Measurements from ENCODE around the gene ESRRG.
A peak's percentile ranks its signal among the peaks of the same experiment; 100 is the strongest.
"Not testable (repeated sequence)": the region's sequence is repeated elsewhere in the genome, so short reads cannot be mapped to it uniquely, and the experiment has no call there.

Gene ESRRG

DNA sequence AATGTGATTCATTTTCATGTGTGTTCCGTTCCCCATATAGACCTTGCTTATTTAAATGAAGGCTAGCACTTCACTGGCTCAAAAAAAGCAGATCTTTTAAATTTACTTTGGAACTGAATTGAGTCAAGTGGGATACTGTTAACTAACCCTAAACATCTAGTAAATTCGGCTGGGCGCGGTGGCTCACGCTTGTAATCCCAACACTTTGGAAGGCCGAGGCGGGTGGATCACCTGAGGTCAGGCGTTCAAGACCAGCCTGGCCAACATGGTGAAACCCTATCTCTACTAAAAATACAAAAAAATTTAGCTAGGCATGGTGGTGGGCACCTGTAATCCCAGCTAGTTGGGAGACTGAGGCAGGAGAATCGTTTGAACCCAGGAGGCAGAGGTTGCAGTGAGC is 19.2 kb downstream of the ESRRG start:
- DNase-seq (ENCODE audit: low read depth, low spot score) = not testable (repeated sequence)

- no peak for DNase-seq (ENCODE audit: low read depth, low spot score)
These were observed 21.1 kb downstream of the ESRRG start for GRCh38 chr1:216702170-216702569.

DNA sequence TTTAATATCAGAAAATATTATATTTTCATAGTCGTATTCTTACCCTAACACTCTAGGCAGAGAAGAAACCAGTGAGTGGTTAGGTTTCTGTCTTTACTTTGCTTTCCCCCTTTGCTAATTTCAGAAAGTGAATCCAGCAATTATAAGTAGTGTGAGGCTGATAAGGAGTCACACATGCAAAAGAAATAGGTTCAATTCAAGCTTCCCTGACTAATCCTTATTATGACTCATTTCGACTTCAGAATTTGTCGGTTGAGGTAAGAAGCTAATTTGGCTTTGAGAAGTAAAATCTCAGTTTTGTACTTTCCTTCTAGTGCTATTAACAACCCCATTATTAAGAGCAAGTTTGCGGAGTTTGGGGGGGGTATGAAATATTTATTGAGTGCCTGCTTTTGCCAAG is 22.4 kb downstream of the ESRRG start:
- no peak for DNase-seq (ENCODE audit: low read depth, low spot score)

- no peak for DNase-seq (ENCODE audit: low read depth, low spot score)
These were observed 31.5 kb downstream of the ESRRG start for GRCh38 chr1:216691710-216692109.

DNA sequence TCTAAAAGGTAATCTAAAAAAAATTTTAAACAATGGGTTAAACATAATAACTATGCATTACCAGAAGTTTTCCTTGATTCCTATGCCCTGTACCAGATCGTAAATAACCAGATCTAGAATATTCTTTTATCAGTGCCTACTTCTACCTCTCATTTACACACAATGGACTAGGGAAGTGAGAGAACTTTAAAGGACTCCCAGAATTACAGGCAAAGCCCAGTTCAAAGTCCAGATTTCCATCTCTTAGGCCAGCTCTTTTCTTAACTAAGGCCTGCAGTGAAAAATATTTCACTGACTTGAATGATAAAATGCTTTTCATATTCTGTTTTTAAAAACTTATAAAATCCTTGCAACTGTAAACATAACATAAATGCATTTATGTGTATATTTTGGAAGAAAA is 32.6 kb downstream of the ESRRG start:
- DNase-seq (ENCODE audit: low read depth, low spot score) = no peak

DNA sequence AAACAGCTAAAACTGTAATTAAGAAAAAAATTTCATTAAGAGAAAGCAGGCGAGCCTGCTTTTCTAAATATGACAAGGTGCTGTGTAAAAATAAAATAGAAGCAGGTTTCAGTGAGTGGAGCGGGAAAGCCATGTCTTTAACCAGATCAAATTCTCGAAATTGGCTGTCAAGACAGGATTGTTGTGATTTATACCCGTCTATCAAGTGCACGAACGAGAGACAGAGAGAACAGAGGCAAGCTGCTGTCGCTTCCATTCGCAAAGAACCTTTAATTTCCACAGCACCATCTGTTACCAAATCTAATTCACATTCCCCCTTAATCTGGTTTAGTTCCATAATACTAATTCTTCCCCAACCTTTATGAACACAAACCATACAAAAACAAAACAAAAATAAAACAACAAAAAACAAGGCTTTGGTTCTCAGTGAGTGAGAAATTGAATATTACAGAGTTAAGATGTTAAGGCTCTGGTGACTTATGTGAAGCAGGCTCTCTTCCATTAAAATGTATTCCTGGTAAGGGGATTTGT is 35.0 kb downstream of the ESRRG start:
- no peak for DNase-seq (ENCODE audit: low read depth, low spot score)

- peak; percentile 50 for DNase-seq (ENCODE audit: low read depth, low spot score)
These were observed 36.1 kb downstream of the ESRRG start for GRCh38 chr1:216686860-216687766.

- DNase-seq (ENCODE audit: low read depth, low spot score) = no peak
These were observed 40.5 kb downstream of the ESRRG start for GRCh38 chr1:216682752-216683151.

- no peak for DNase-seq (ENCODE audit: low read depth, low spot score)
These were observed 44.1 kb downstream of the ESRRG start for GRCh38 chr1:216679108-216679507.

GRCh38 chr1:216670118-216670883 is 52.9 kb downstream of the ESRRG start:
- no peak for DNase-seq (ENCODE audit: low read depth, low spot score)

DNA sequence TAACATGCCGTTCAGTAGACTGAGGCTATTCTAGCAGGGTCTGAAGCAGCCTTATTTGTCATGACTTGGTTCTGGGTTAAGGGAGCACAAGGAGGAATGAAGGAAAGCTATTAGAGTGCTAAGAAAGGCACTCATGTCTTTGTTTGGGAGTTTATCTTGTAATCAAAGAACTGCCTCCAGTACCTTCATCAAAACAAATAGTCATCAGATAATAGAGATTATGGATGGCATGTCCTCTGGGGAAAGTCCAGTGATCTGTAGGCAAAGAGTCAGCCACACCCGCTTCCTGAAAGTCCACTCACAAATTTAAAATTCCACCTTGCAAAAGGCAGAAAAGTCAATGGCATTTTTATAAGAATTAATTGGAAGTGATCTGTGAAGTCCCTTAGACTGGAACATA is 56.8 kb downstream of the ESRRG start:
- no peak for DNase-seq (ENCODE audit: low read depth, low spot score)

DNA sequence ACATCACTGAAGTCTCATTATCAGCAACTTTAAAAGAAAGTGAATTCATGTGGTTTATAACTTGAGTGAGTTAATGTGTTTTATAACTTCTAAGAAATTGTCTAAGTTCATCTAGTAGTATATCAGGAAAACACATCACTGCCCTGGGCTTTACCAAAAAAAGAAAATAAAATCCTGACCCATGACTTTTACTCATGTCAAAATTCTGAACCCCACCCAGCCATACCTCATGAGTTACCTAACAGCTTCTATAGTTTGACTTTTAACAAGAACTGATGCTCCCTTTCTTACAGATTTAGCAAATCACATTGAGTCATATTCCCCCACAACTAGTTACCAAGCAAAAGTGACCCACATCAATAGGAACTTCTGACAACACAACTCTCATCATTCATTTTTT is 57.4 kb downstream of the ESRRG start:
- no peak for DNase-seq (ENCODE audit: low read depth, low spot score)

GRCh38 chr1:216665406-216665805 is 57.8 kb downstream of the ESRRG start:
- no peak for DNase-seq (ENCODE audit: low read depth, low spot score)

GRCh38 chr1:216662681-216663080 is 60.5 kb downstream of the ESRRG start:
- DNase-seq (ENCODE audit: low read depth, low spot score) = no peak

GRCh38 chr1:216660561-216660960 is 62.7 kb downstream of the ESRRG start:
- DNase-seq (ENCODE audit: low read depth, low spot score) = no peak

DNA sequence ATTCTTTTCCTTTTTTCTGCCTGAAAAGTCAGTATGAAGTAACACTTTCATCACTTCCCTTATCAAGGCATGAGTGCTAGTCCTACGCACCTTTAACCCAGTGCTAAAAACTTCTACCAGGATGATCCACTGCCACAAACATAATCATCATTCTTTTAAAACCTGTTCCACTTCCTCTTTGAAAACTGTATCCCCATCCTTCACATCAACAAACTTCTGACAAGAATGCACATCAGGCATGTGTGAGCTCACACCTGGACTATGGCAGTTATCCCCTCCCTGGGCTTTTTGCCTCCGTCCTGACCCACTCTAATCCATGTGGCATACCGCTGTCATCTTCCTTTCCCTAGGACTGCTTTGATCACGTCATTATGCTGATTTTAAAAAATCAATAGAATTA is 70.2 kb downstream of the ESRRG start:
- DNase-seq (ENCODE audit: low read depth, low spot score) = no peak

DNA sequence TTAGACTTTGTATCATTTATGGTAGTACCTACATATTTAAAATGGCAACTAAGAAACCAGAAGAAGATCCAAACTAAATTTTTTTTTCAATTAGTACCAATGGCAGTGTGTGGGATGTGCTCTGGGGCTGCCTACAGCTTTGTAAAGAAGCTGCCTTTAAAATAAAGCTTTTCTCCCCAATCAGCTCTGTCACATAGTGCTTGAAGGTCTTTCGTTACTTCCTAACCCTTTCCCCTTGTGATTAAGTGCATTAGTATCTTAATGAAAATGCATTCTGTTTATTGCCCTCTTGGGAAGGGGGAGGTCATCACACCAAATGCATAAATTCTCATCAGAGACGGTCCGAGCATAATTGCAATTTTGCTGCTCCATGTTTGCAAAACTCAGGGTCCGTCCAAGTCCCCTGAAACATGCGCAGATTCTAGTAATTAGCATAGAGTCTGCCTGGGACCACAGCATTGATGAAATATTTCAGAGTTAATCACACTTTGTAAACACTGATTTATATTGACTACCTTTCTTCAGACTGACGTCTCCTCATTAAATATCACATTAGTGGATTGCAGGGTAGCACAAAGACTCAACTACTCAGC is 71.3 kb downstream of the ESRRG start:
- DNase-seq (ENCODE audit: low read depth, low spot score) = no peak

DNA sequence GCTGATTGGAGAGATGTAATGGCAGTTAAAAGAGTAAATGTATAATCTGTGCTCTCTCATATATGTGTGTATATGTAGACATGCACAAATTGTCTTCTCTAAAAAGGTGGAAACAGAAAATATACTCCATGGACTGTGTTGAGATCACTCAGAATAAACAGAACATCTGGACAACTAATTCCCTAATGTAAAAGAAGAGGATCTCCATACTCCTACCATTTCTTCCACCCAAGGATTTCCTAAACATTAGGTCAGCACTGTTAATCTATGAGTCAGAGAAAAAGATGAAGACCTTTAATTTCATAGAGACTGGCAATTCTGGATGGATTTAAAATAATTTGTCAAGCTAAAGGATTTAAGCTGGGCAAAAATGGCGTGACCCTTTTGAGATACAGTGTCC is 80.1 kb downstream of the ESRRG start:
- DNase-seq (ENCODE audit: low read depth, low spot score) = no peak

- no peak for DNase-seq (ENCODE audit: low read depth, low spot score)
These were observed 81.4 kb downstream of the ESRRG start for GRCh38 chr1:216641669-216642460.

GRCh38 chr1:216640100-216640499 is 83.1 kb downstream of the ESRRG start:
- DNase-seq (ENCODE audit: low read depth, low spot score) = no peak

DNA sequence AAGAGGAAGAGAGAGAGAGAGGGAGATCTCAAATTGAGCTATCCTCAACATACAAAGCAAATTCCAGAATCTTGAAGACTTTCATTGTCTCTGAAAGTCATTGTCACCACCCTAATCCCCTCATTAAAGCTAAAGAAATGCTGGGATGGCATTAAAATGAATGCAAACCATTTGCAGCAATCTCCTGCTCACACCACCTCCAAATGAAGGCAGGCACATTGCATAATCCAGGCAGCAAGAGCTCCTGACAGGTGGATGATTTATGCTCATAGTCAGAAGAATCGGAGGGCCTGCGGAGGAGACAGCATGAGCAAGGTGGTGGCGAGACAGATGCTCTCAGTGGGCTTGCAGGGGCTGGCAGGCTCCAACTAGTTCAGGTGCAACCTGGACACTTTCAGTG is 90.2 kb downstream of the ESRRG start:
- DNase-seq (ENCODE audit: low read depth, low spot score) = no peak

All from ELF-1 (cell line).